ENCODE data around the gene CSMD2.

- TF ChIP-seq CTCF (IDR thresholded peaks at IDR 0.05), result no peak
- no peak for TF ChIP-seq POLR2A (IDR thresholded peaks at IDR 0.05)
- TF ChIP-seq POLR2AphosphoS5 (IDR thresholded peaks at IDR 0.05), result no peak
- TF ChIP-seq EP300 (IDR thresholded peaks at IDR 0.05), result no peak
Observed at GRCh38 chr1:33466159-33466558, 698.9 kb downstream of the CSMD2 start.

Measured in upper lobe of left lung (tissue), 4 donors.